KBM-7 (cell line): Measurements from ENCODE around the gene INTS2.
A peak's percentile ranks its signal among the peaks of the same experiment; 100 is the strongest.
"Not testable (repeated sequence)": the region's sequence is repeated elsewhere in the genome, so short reads cannot be mapped to it uniquely, and the experiment has no call there.

Experiments
- DNase-seq: peaks from one replicate; pipeline ENCODE4 v3.0.0-alpha.2; 2015
- in situ Hi-C: fragments of 300-500 bp; cut with MboI; formaldehyde crosslinking; loops from 2 replicates; pipeline ENCODE4 v1.14.3; 2020; ENCODE audit warnings: low sequenced_read_pairs, low pct_unique_long_range_greater_than_20kb, mixed read lengths

The INTS2 gene

GRCh38 chr17:61927208-61928100, at the start of gene INTS2:
TSS of gene INTS2 (minus strand) at chr17:61927982. CDS start at chr17:61926644, 1,338 bp downstream.
- peak; percentile 98 for DNase-seq
- in situ Hi-C loops = no loop called here

- no peak for DNase-seq
- in situ Hi-C loops = no loop called here
Measured at GRCh38 chr17:61974115-61974514, 46.3 kb upstream of the INTS2 start.

- in situ Hi-C loops = no loop called here
- DNase-seq = no peak
Measured at GRCh38 chr17:61972311-61972710, 44.5 kb upstream of the INTS2 start.

GRCh38 chr17:61970030-61970429, 42.2 kb upstream of the INTS2 start:
- DNase-seq = peak; percentile 21
- in situ Hi-C loops = no loop called here

GRCh38 chr17:61968757-61969156, 41.0 kb upstream of the INTS2 start:
- in situ Hi-C loops = no loop called here
- no peak for DNase-seq

- in situ Hi-C loops = no loop called here
- no peak for DNase-seq
Measured at GRCh38 chr17:61967729-61968128, 39.9 kb upstream of the INTS2 start.

GRCh38 chr17:61966191-61966590, 38.4 kb upstream of the INTS2 start:
- in situ Hi-C loops = no loop called here
- no peak for DNase-seq

GRCh38 chr17:61955619-61956018, 27.8 kb upstream of the INTS2 start:
- DNase-seq = no peak
- in situ Hi-C loops = no loop called here

- in situ Hi-C loops = no loop called here
Measured at GRCh38 chr17:61947367-61948078, 19.7 kb upstream of the INTS2 start.

GRCh38 chr17:61946359-61946758, 18.6 kb upstream of the INTS2 start:
- in situ Hi-C loops = no loop called here
- DNase-seq = no peak

More at GRCh38 chr17:61947367-61948078, 19.7 kb upstream of the INTS2 start:
- DNase-seq = no peak

- in situ Hi-C loops = no loop called here
- no peak for DNase-seq
Measured at GRCh38 chr17:61943117-61943516, 15.3 kb upstream of the INTS2 start.

GRCh38 chr17:61942085-61942484, 14.3 kb upstream of the INTS2 start:
- in situ Hi-C loops = no loop called here
- DNase-seq = no peak

GRCh38 chr17:61928101-61928436, 287 bp upstream of the INTS2 start:
- DNase-seq = no peak
- in situ Hi-C loops = no loop called here

- in situ Hi-C loops = no loop called here
- no peak for DNase-seq
Measured at GRCh38 chr17:61926826-61927207, 965 bp downstream of the INTS2 start.

GRCh38 chr17:61915162-61915561, 12.6 kb downstream of the INTS2 start:
- in situ Hi-C loops, DNase-seq: not testable (repeated sequence)

- DNase-seq = no peak
- in situ Hi-C loops = no loop called here
Measured at GRCh38 chr17:61908292-61909037, 19.3 kb downstream of the INTS2 start.

- no peak for DNase-seq
- in situ Hi-C loops = no loop called here
Measured at GRCh38 chr17:61907361-61907760, 20.4 kb downstream of the INTS2 start.

- in situ Hi-C loops = no loop called here
- no peak for DNase-seq
Measured at GRCh38 chr17:61904094-61904710, 23.6 kb downstream of the INTS2 start.

GRCh38 chr17:61903251-61903650, 24.5 kb downstream of the INTS2 start:
- no peak for DNase-seq
- in situ Hi-C loops = no loop called here
